HT1080 (cell line): ENCODE results near the gene TRMT2A. TPM values are rescaled to one million over a fixed set of nuclear protein-coding genes. Genes with fewer than 3 reads are reported as not detected.
A peak's percentile ranks its signal among the peaks of the same experiment; 100 is the strongest.

Source experiments
- DNase-seq: peaks from one replicate; pipeline ENCODE4 v3.0.0-alpha.2; 2015; ENCODE audit warnings: low read depth
- total RNA-seq: library from RNA; depleted of rRNA; stranded (reverse); fragments of >200 nt; shearing (Covaris generic); gene quantifications from 2 replicates; pipeline ENCODE4 v1.2.3, GENCODE V29; 2014

The TRMT2A gene
- total RNA-seq, 1 experiment from 2014 or later, result 93.4 TPM

GRCh38 chr22:20123366-20124082 is 6.5 kb upstream of the TRMT2A start:
- no peak for DNase-seq

- no peak for DNase-seq
These were observed 4.9 kb upstream of the TRMT2A start for GRCh38 chr22:20121856-20122415.

GRCh38 chr22:20118300-20119020 is 1.4 kb upstream of the TRMT2A start:
- DNase-seq, result no peak

- no peak for DNase-seq
These were observed 740 bp upstream of the TRMT2A start for GRCh38 chr22:20117633-20118299.

- DNase-seq, result no peak
These were observed 563 bp downstream of the TRMT2A start for GRCh38 chr22:20116376-20116950.

- no peak for DNase-seq
These were observed 1.2 kb downstream of the TRMT2A start, which contains the start of gene RANBP1 for GRCh38 chr22:20115691-20116375. RANBP1 (plus strand) TSS chr22:20116104; CDS start chr22:20116185, 81 bp downstream.

- no peak for DNase-seq
These were observed 2.2 kb downstream of the TRMT2A start for GRCh38 chr22:20114506-20115475.

- DNase-seq, result no peak
These were observed 3.3 kb downstream of the TRMT2A start for GRCh38 chr22:20113551-20114310.

GRCh38 chr22:20112623-20113511 is 4.2 kb downstream of the TRMT2A start:
- no peak for DNase-seq

GRCh38 chr22:20111689-20112622 is 5.1 kb downstream of the TRMT2A start:
- no peak for DNase-seq

GRCh38 chr22:20111045-20111688 is 5.9 kb downstream of the TRMT2A start:
- peak; percentile 53 for DNase-seq

- DNase-seq, result no peak
These were observed 6.6 kb downstream of the TRMT2A start for GRCh38 chr22:20110359-20110985.

- no peak for DNase-seq
These were observed 7.3 kb downstream of the TRMT2A start for GRCh38 chr22:20109411-20110358.

- DNase-seq, result no peak
These were observed 8.2 kb downstream of the TRMT2A start for GRCh38 chr22:20108757-20109230.
